ENCODE data around the gene OAT.

Gene OAT

DNA sequence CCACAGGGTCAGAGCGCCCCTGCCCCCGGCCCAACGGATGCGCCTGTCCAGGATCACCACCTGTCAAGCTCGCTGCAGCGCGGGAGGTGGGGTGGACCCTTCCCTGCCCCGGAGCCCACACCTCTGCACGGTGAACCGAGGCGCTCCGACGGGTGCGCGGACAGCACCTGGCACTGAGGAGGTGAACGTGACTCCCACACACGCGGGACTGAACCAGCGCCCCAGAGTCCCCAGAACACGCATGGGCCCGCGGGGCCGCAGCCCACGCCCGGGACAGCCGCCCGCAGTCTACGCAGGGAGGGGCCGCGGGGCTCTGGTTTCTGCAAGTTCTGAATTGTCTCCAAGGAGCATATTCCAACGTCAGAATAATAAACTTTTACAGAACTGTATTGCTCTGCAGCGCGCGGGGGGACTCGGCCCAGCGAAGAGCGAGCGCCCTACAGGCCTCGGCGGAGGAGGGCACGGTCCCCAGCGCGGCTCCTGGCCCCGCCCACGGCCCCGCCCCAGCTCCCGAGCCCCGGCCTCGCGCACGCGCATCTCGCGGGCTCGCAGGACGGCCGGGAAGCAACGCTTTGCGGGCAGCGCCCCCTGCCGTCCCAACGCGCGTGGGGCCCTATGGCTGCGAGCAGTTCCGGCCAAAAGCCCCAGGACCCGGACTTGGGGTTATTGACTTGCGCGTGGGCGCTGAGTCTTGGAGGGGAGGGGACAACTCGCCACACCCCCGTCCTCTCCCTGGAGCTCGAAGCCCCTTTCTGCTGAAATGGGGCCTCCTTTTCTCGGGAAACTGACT, 29.7 kb downstream of the OAT start:
- ATAC-seq: peak; percentile 98
- TF ChIP-seq OSR1 (CRISPR knock-in tag; IDR thresholded peaks at IDR 0.05) (no peak), ZC3H10 (CRISPR knock-in tag; IDR thresholded peaks at IDR 0.05) (no peak), ARNTL (CRISPR knock-in tag; IDR thresholded peaks at IDR 0.05; ENCODE audit: borderline replicate concordance, low read depth) (no peak), BACH2 (CRISPR knock-in tag; IDR thresholded peaks at IDR 0.05; ENCODE audit: borderline replicate concordance) (no peak), ZFP30 (CRISPR knock-in tag; IDR thresholded peaks at IDR 0.05) (no peak), ISL1 (CRISPR knock-in tag; IDR thresholded peaks at IDR 0.05) (no peak), TOX (CRISPR knock-in tag; IDR thresholded peaks at IDR 0.05; ENCODE audit: borderline replicate concordance) (no peak), ZNF565 (CRISPR knock-in tag; conservative IDR thresholded peaks at IDR 0.05; ENCODE audit: low read depth) (no peak), ZFP3 (CRISPR knock-in tag; IDR thresholded peaks at IDR 0.05) (no peak), ESRRG (CRISPR knock-in tag; IDR thresholded peaks at IDR 0.05) (no peak), PPARA (CRISPR knock-in tag; IDR thresholded peaks at IDR 0.05; ENCODE audit: borderline replicate concordance) (no peak), TSHZ2 (CRISPR knock-in tag; IDR thresholded peaks at IDR 0.05) (no peak), CSDC2 (CRISPR knock-in tag; IDR thresholded peaks at IDR 0.05) (no peak), SNAI2 (CRISPR knock-in tag; IDR thresholded peaks at IDR 0.05) (no peak), RARB (CRISPR knock-in tag; IDR thresholded peaks at IDR 0.05) (no peak)
- TF ChIP-seq, protein P1, sequence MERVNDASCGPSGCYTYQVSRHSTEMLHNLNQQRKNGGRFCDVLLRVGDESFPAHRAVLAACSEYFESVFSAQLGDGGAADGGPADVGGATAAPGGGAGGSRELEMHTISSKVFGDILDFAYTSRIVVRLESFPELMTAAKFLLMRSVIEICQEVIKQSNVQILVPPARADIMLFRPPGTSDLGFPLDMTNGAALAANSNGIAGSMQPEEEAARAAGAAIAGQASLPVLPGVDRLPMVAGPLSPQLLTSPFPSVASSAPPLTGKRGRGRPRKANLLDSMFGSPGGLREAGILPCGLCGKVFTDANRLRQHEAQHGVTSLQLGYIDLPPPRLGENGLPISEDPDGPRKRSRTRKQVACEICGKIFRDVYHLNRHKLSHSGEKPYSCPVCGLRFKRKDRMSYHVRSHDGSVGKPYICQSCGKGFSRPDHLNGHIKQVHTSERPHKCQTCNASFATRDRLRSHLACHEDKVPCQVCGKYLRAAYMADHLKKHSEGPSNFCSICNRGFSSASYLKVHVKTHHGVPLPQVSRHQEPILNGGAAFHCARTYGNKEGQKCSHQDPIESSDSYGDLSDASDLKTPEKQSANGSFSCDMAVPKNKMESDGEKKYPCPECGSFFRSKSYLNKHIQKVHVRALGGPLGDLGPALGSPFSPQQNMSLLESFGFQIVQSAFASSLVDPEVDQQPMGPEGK (CRISPR knock-in tag; IDR thresholded peaks at IDR 0.05; ENCODE audit: borderline replicate concordance): no peak
- TF ChIP-seq, protein P2, sequence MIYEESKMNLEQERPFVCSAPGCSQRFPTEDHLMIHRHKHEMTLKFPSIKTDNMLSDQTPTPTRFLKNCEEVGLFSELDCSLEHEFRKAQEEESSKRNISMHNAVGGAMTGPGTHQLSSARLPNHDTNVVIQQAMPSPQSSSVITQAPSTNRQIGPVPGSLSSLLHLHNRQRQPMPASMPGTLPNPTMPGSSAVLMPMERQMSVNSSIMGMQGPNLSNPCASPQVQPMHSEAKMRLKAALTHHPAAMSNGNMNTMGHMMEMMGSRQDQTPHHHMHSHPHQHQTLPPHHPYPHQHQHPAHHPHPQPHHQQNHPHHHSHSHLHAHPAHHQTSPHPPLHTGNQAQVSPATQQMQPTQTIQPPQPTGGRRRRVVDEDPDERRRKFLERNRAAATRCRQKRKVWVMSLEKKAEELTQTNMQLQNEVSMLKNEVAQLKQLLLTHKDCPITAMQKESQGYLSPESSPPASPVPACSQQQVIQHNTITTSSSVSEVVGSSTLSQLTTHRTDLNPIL (CRISPR knock-in tag; IDR thresholded peaks at IDR 0.05; ENCODE audit: low read depth): no peak
- TF ChIP-seq, protein P3, sequence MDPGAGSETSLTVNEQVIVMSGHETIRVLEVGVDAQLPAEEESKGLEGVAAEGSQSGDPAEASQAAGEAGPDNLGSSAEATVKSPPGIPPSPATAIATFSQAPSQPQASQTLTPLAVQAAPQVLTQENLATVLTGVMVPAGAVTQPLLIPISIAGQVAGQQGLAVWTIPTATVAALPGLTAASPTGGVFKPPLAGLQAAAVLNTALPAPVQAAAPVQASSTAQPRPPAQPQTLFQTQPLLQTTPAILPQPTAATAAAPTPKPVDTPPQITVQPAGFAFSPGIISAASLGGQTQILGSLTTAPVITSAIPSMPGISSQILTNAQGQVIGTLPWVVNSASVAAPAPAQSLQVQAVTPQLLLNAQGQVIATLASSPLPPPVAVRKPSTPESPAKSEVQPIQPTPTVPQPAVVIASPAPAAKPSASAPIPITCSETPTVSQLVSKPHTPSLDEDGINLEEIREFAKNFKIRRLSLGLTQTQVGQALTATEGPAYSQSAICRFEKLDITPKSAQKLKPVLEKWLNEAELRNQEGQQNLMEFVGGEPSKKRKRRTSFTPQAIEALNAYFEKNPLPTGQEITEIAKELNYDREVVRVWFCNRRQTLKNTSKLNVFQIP (CRISPR knock-in tag; IDR thresholded peaks at IDR 0.05; ENCODE audit: borderline replicate concordance, low read depth): no peak

GRCh38 chr10:124388476-124388822, 30.3 kb downstream of the OAT start:
- peak; percentile 7 for ATAC-seq
- TF ChIP-seq TSHZ2 (CRISPR knock-in tag; IDR thresholded peaks at IDR 0.05) (no peak), ZC3H10 (CRISPR knock-in tag; IDR thresholded peaks at IDR 0.05) (no peak), ZNF70 (CRISPR knock-in tag; IDR thresholded peaks at IDR 0.05) (no peak), ISL1 (CRISPR knock-in tag; IDR thresholded peaks at IDR 0.05) (no peak), TCF4 (CRISPR knock-in tag; IDR thresholded peaks at IDR 0.05; ENCODE audit: borderline replicate concordance) (no peak), TOX (CRISPR knock-in tag; IDR thresholded peaks at IDR 0.05; ENCODE audit: borderline replicate concordance) (no peak)
- TF ChIP-seq, protein P1 (CRISPR knock-in tag; IDR thresholded peaks at IDR 0.05; ENCODE audit: borderline replicate concordance): no peak
- TF ChIP-seq, protein P3 (CRISPR knock-in tag; IDR thresholded peaks at IDR 0.05; ENCODE audit: borderline replicate concordance, low read depth): no peak
- TF ChIP-seq, protein P2 (CRISPR knock-in tag; IDR thresholded peaks at IDR 0.05; ENCODE audit: low read depth): no peak

Measured in SK-N-SH treated with all-trans-retinoic acid at 6 μM for 48 hours (cell line).